Fibroblast of lung (primary cell): ENCODE measurements around the gene DHCR24. TPM values are rescaled to one million over a fixed set of nuclear protein-coding genes. Genes with fewer than 3 reads are reported as not detected.

Experiments used
- DNase-seq, 2 donors: peaks; one replicate each; pipeline versions ENCODE4 v3.0.0 to v3.0.0-alpha.2; 2010; ENCODE audit warnings: low read depth in 2 of 2
- H2AFZ ChIP-seq: 2 replicates; pipeline ENCODE4 v1.5.1; 2012; ENCODE audit warnings: low read length, control low read depth, inconsistent platforms
- H3K27ac ChIP-seq: 2 replicates; pipeline ENCODE4 v1.5.1; 2011; ENCODE audit warnings: low read length, control low read depth; ENCODE audit not compliant: insufficient read depth
- H3K27me3 ChIP-seq: 2 replicates; pipeline ENCODE4 v1.5.1; 2011; ENCODE audit warnings: mild to moderate bottlenecking, low read length; ENCODE audit not compliant: control insufficient read depth, insufficient read depth
- H3K36me3 ChIP-seq: 2 replicates; pipeline ENCODE4 v1.5.1; 2011; ENCODE audit warnings: low read length; ENCODE audit not compliant: control insufficient read depth, insufficient read depth
- H3K4me1 ChIP-seq: 2 replicates; pipeline ENCODE4 v1.5.1; 2011; ENCODE audit warnings: low read length; ENCODE audit not compliant: control insufficient read depth, insufficient read depth; ENCODE audit errors: extremely low read depth
- H3K4me2 ChIP-seq: 2 replicates; pipeline ENCODE4 v1.5.1; 2011; ENCODE audit warnings: low read length, control low read depth; ENCODE audit not compliant: insufficient read depth; ENCODE audit errors: extremely low read depth
- H3K4me3 ChIP-seq, 4 experiments: fragments of 200-600 bp in 1 of 4; sonication (generic) in 1 of 4; replicated peaks in 1 of 4; 2 replicates each; pipeline ENCODE4 v1.5.1; 2011 to 2016; ENCODE audit warnings: low read length in 4 of 4, low read depth in 3 of 4, mild to moderate bottlenecking in 3 of 4, control low read depth in 2 of 4, inconsistent platforms in 1 of 4, mixed read lengths in 1 of 4; ENCODE audit not compliant: insufficient read depth in 1 of 4; ENCODE audit errors: control extremely low read depth in 1 of 4
- H3K79me2 ChIP-seq: 2 replicates; pipeline ENCODE4 v1.5.1; 2012; ENCODE audit warnings: mild to moderate bottlenecking, low read length, inconsistent platforms; ENCODE audit not compliant: control insufficient read depth, insufficient read depth
- H3K9ac ChIP-seq: 2 replicates; pipeline ENCODE4 v1.5.1; 2011; ENCODE audit warnings: mild to moderate bottlenecking, low read length, control low read depth; ENCODE audit not compliant: insufficient read depth
- H3K9me3 ChIP-seq: 2 replicates; pipeline ENCODE4 v1.5.1; 2012; ENCODE audit warnings: low read depth, low read length; ENCODE audit not compliant: control insufficient read depth, insufficient read depth
- H4K20me1 ChIP-seq: 2 replicates; pipeline ENCODE4 v1.5.1; 2011; ENCODE audit warnings: low read length; ENCODE audit not compliant: control insufficient read depth, insufficient read depth; ENCODE audit errors: extremely low read depth
- CTCF ChIP-seq, 2 donors: IDR thresholded peaks in 1 of 2; conservative IDR thresholded peaks in 1 of 2; 1 replicate in 1 of 2; 2 replicates in 1 of 2; pipeline ENCODE4 v1.5.1; 2011 to 2012; ENCODE audit warnings: low read length in 2 of 2, control low read depth in 1 of 2, inconsistent platforms in 1 of 2, low read depth in 1 of 2, mild to moderate bottlenecking in 1 of 2
- EZH2 ChIP-seq: IDR thresholded peaks from 2 replicates; pipeline ENCODE4 v1.5.1; 2012; ENCODE audit warnings: low read length, control low read depth, mild to moderate bottlenecking; ENCODE audit errors: missing control alignments
- polyA plus RNA-seq, 2 donors: library from polyadenylated mRNA; depleted of rRNA in 1 of 2; stranded (reverse) in 1 of 2; unstranded in 1 of 2; fragments of >200 nt; gene quantifications; 2 replicates each; pipeline ENCODE4 v1.2.1, GENCODE V29; 2011 to 2012; ENCODE audit warnings: missing spikeins in 1 of 2
- total RNA-seq: library from RNA; depleted of rRNA; stranded (reverse); fragments of >200 nt; gene quantifications from 2 replicates; pipeline ENCODE4 v1.2.1, GENCODE V29; 2014

DHCR24 gene
- total and polyA plus RNA-seq, 2 donors (not counting 1 experiment from before 2014, with no cell fraction given): 217 to 329 TPM

DNA sequence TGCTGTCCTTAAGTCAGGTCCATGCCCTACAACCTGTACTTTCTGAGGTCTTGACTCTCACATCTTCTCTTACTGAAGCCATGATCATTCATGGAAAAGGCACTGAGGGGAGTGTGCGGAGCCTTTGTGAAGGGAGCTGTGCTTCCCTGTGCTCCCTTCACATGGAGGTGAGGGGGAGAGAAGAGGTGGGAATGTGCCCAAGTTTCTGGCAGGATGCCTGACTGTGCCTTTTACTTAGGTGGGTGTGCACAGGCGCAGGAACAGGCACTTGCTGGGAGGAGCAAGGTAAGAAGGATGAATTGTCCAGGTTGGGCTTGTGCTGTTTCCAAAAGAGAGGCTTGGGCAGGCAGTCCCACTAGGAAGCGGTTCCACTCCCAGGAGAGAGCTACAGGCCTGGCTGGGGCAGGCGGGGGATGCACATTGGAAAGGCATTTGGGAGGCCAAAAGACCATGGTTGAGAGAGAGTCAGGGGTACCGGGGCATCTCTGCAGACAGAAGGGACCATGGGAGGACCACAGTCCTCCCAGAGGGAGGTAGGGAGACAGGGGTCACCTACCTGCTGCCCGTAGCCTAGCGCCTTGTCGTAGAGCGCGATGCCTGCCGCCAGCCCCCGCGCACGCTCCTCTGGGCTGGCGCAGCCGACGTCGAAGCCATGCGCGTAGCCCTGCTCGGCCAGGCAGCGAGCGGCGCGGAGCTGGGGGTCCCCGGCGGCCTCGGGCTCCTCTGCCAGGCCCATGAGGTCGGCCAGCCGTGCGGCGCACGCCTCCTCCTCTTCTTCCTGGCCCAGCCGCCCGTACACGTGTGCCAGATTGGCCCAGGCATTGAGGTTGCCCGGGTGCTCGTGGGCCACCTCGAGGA is 86.7 kb downstream of the DHCR24 start:
- Histone ChIP-seq H3K9me3 (no peaks in the 10 kb centered on the region), H3K27me3 (peaks cover 28% of the 10 kb centered on the region), H3K4me3 (no peak overlapping the region), H4K20me1 (no peaks in the 10 kb centered on the region), H2AFZ (no peak overlapping the region), H3K36me3 (no peaks in the 10 kb centered on the region), H3K4me1 (no peaks in the 10 kb centered on the region), H3K27ac (no peak overlapping the region), H3K4me2 (peak overlapping the region; percentile 15), H3K9ac (no peak overlapping the region), H3K79me2 (no peaks in the 10 kb centered on the region)
- no peak for DNase-seq
- TF ChIP-seq CTCF (conservative IDR thresholded peaks at IDR 0.05 in 1 of 2, IDR thresholded peaks at IDR 0.05 in 1 of 2; ENCODE audit: low read depth in 1 of 2, low read length in 2 of 2) (no peak), EZH2 (peak; percentile 39)

Other genes with a start within 250 kb of the DHCR24 start
- under 0.01 and 0.33 TPM in 2 replicates for gene MROH7, start 245.4 kb downstream of the DHCR24 start, total RNA-seq
- gene MROH7, start 245.4 kb downstream of the DHCR24 start, polyA plus RNA-seq: 0.01 TPM in 1 of 2 replicates, not detected in the other
- gene TTC4, start 171.3 kb downstream of the DHCR24 start, total RNA-seq: 18.2 and 19.3 TPM in 2 replicates
- gene TTC4, start 171.3 kb downstream of the DHCR24 start, polyA plus RNA-seq: 19.8 and 30.5 TPM in 2 replicates
- gene PARS2, start 122.7 kb downstream of the DHCR24 start, total RNA-seq: 4.4 and 5.4 TPM in 2 replicates
- 3.4 TPM in 2 replicates for gene PARS2, start 122.7 kb downstream of the DHCR24 start, polyA plus RNA-seq
- not detected in 2 replicates for gene TTC22, start 85.9 kb downstream of the DHCR24 start, total RNA-seq
- gene TTC22, start 85.9 kb downstream of the DHCR24 start, polyA plus RNA-seq: not detected in 2 replicates
- gene TMEM61, start 93.4 kb upstream of the DHCR24 start, total RNA-seq: not detected in 2 replicates
- not detected in 2 replicates for gene TMEM61, start 93.4 kb upstream of the DHCR24 start, polyA plus RNA-seq
- not detected in 2 replicates for gene BSND, start 111.7 kb upstream of the DHCR24 start, total RNA-seq
- not detected in 2 replicates for gene BSND, start 111.7 kb upstream of the DHCR24 start, polyA plus RNA-seq
- 1.0 and 2.0 TPM in 2 replicates for gene PCSK9, start 152.4 kb upstream of the DHCR24 start, total RNA-seq
- 0.61 and 0.70 TPM in 2 replicates for gene PCSK9, start 152.4 kb upstream of the DHCR24 start, polyA plus RNA-seq